ENCODE measurements around the gene AKR1B15.

DNA sequence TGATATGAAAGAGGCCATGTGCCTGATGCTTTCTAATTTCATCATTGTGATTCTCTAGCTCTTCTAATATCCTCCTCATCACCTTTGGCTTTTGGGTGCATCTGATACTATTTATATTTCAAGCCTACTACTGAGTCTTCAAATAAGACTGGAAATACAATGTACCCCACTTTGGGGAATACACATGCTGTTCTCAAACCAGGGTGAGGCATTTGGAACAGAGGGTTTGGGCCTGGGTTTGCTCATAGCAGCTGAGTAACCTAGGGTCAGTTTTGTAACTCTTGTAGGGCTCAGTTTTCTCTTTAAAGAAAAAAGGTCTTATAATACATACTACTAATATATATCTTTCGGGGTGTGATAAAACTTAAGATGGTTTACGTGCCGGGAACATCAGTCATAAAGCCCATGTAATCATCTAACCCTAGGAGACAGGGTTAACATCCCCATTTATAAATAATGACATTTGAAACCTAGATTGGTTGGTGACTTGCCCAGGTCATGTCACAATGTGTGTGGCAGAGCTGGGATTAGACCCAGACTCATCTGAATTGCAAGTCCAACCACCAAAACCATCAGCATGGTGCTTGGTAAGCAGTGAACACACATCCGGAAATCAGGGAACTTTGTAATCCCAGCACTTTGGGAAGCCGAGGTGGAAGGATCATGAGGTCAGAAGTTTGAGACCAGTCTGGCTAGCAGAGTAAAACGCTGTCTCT, 23.0 kb downstream of the AKR1B15 start:
- TF ChIP-seq POLR2AphosphoS5 (IDR thresholded peaks at IDR 0.05) = no peak
- TF ChIP-seq POLR2A (IDR thresholded peaks at IDR 0.05; ENCODE audit: low read depth) = no peak
- no peak for TF ChIP-seq EP300 (IDR thresholded peaks at IDR 0.05)

All from esophagus muscularis mucosa (tissue), 3 donors.